ENCODE data around the gene SPCS3. TPM values are rescaled to one million over a fixed set of nuclear protein-coding genes. Genes with fewer than 3 reads are reported as not detected.

The SPCS3 gene
- total RNA-seq, 1 donor: 154 TPM

GRCh38 chr4:176302283-176303275 is 17.2 kb upstream of the SPCS3 start:
- H3K4me3 ChIP-seq (ENCODE audit: low read depth, low read length): no peak overlapping the region
- no peak for TF ChIP-seq CTCF (IDR thresholded peaks at IDR 0.05; ENCODE audit: insufficient read depth, low read depth, low read length)
- peak; percentile 69 for DNase-seq (ENCODE audit: low read depth)

- no peak for DNase-seq (ENCODE audit: low read depth)
- no peak for TF ChIP-seq CTCF (IDR thresholded peaks at IDR 0.05; ENCODE audit: insufficient read depth, low read depth, low read length)
- H3K4me3 ChIP-seq (ENCODE audit: low read depth, low read length): no peak overlapping the region
Measured at GRCh38 chr4:176303938-176304337, 15.8 kb upstream of the SPCS3 start.

GRCh38 chr4:176306837-176307665 is 12.7 kb upstream of the SPCS3 start:
- DNase-seq (ENCODE audit: low read depth): no peak
- no peak for TF ChIP-seq CTCF (IDR thresholded peaks at IDR 0.05; ENCODE audit: insufficient read depth, low read depth, low read length)
- H3K4me3 ChIP-seq (ENCODE audit: low read depth, low read length): no peak overlapping the region

- TF ChIP-seq CTCF (IDR thresholded peaks at IDR 0.05; ENCODE audit: insufficient read depth, low read depth, low read length): no peak
- no peak for DNase-seq (ENCODE audit: low read depth)
- H3K4me3 ChIP-seq (ENCODE audit: low read depth, low read length): no peak overlapping the region
Measured at GRCh38 chr4:176307666-176307930, 12.2 kb upstream of the SPCS3 start.

- DNase-seq (ENCODE audit: low read depth): no peak
- TF ChIP-seq CTCF (IDR thresholded peaks at IDR 0.05; ENCODE audit: insufficient read depth, low read depth, low read length): no peak
- H3K4me3 ChIP-seq (ENCODE audit: low read depth, low read length): no peak overlapping the region
Measured at GRCh38 chr4:176308441-176308840, 11.3 kb upstream of the SPCS3 start.

GRCh38 chr4:176309046-176309445 is 10.7 kb upstream of the SPCS3 start:
- no peak for TF ChIP-seq CTCF (IDR thresholded peaks at IDR 0.05; ENCODE audit: insufficient read depth, low read depth, low read length)
- no peak for DNase-seq (ENCODE audit: low read depth)
- H3K4me3 ChIP-seq (ENCODE audit: low read depth, low read length): no peak overlapping the region
